Neural cell (in vitro differentiated cells): Measurements from ENCODE around the gene DENND11. TPM values are rescaled to one million over a fixed set of nuclear protein-coding genes. Genes with fewer than 3 reads are reported as not detected.
"Not testable (repeated sequence)": the region's sequence is repeated elsewhere in the genome, so short reads cannot be mapped to it uniquely, and the experiment has no call there.

ENCODE experiments used
- H2AFZ ChIP-seq: fragments of 200-600, 300-800 bp; sonication (generic), shearing (Covaris generic); 2 replicates; pipeline ENCODE4 v1.6.0; 2014; ENCODE audit warnings: low read depth, mild to moderate bottlenecking, antibody characterized with exemption, low read length, moderate library complexity
- H3F3A ChIP-seq: fragments of 200-600 bp; shearing (Covaris generic); 2 replicates; pipeline ENCODE4 v1.6.1; 2016; ENCODE audit warnings: mild to moderate bottlenecking, moderate library complexity, mixed read lengths, antibody characterized with exemption, low read length; ENCODE audit not compliant: insufficient read depth, poor library complexity, severe bottlenecking
- H3K27ac ChIP-seq: fragments of 200-600, 300-800 bp; sonication (generic), shearing (Covaris generic); 2 replicates; pipeline ENCODE4 v1.5.1; 2014; ENCODE audit warnings: mild to moderate bottlenecking, low read length, moderate library complexity
- H3K27me3 ChIP-seq: fragments of 300-800, 200-600 bp; sonication (generic), shearing (Covaris generic); 2 replicates; pipeline ENCODE4 v1.6.0; 2014; ENCODE audit warnings: mild to moderate bottlenecking, low read depth, low read length, moderate library complexity; ENCODE audit not compliant: insufficient read depth
- H3K36me3 ChIP-seq: fragments of 300-800, 200-600 bp; sonication (generic), shearing (Covaris generic); 2 replicates; pipeline ENCODE4 v1.5.1; 2014; ENCODE audit warnings: mild to moderate bottlenecking, antibody characterized with exemption, low read length, moderate library complexity; ENCODE audit not compliant: insufficient read depth
- H3K4me2 ChIP-seq: fragments of 300-800, 200-600 bp; sonication (generic), shearing (Covaris generic); 2 replicates; pipeline ENCODE4 v1.6.0; 2014; ENCODE audit warnings: mild to moderate bottlenecking, low read length
- H3K4me3 ChIP-seq: fragments of 300-800, 200-600 bp; sonication (generic), shearing (Covaris generic); 2 replicates; pipeline ENCODE4 v1.5.1; 2014; ENCODE audit warnings: mild to moderate bottlenecking, low read length, moderate library complexity
- H3K79me2 ChIP-seq: fragments of 200-600 bp; shearing (Covaris generic); replicated peaks from 2 replicates; pipeline ENCODE4 v1.6.0; 2014; ENCODE audit warnings: mild to moderate bottlenecking, low read length, moderate library complexity; ENCODE audit not compliant: insufficient read depth
- H3K9ac ChIP-seq: fragments of 300-800, 200-600 bp; sonication (generic), shearing (Covaris generic); 2 replicates; pipeline ENCODE4 v1.6.1; 2016; ENCODE audit warnings: mild to moderate bottlenecking, low read length, mixed read lengths
- H3K9me2 ChIP-seq: fragments of 200-600 bp; shearing (Covaris generic); 2 replicates; pipeline ENCODE4 v1.6.1; 2016; ENCODE audit warnings: mild to moderate bottlenecking, low read length, mixed read lengths; ENCODE audit not compliant: insufficient read depth
- H3K9me3 ChIP-seq: fragments of 200-600, 300-800 bp; sonication (generic), shearing (Covaris generic); 2 replicates; pipeline ENCODE4 v1.6.1; 2016; ENCODE audit warnings: mild to moderate bottlenecking, mixed run types, low read length, moderate library complexity, mixed read lengths
- H4K20me1 ChIP-seq: fragments of 200-600 bp; shearing (Covaris generic); 2 replicates; pipeline ENCODE4 v1.6.1; 2016; ENCODE audit warnings: mild to moderate bottlenecking, mixed run types; ENCODE audit not compliant: insufficient read depth
- CTCF ChIP-seq: fragments of 450-650 bp; IDR thresholded peaks from 2 replicates; pipeline ENCODE4 v1.5.1; 2014; ENCODE audit warnings: antibody characterized with exemption, mild to moderate bottlenecking, moderate library complexity; ENCODE audit not compliant: poor library complexity, severe bottlenecking
- EP300 ChIP-seq: fragments of 450-650 bp; conservative IDR thresholded peaks from 2 replicates; pipeline ENCODE4 v1.6.1; 2014; ENCODE audit warnings: antibody characterized with exemption, mild to moderate bottlenecking, moderate library complexity; ENCODE audit not compliant: poor library complexity, severe bottlenecking
- EZH2 ChIP-seq: fragments of 200-600, 300-800 bp; shearing (Covaris generic), sonication (generic); IDR thresholded peaks from 2 replicates; pipeline ENCODE4 v1.6.1; 2014; ENCODE audit warnings: antibody characterized with exemption, low read length, borderline replicate concordance, mild to moderate bottlenecking; ENCODE audit not compliant: insufficient read depth, poor library complexity, severe bottlenecking
- MXI1 ChIP-seq: fragments of 450-650 bp; conservative IDR thresholded peaks from 2 replicates; pipeline ENCODE4 v1.6.1; 2014; ENCODE audit warnings: antibody characterized with exemption, mild to moderate bottlenecking; ENCODE audit not compliant: poor library complexity, severe bottlenecking
- POLR2AphosphoS5 ChIP-seq: IDR thresholded peaks from 2 replicates; pipeline ENCODE4 v1.6.1; 2012
- RAD21 ChIP-seq: fragments of 450-650 bp; conservative IDR thresholded peaks from 2 replicates; pipeline ENCODE4 v1.6.1; 2014; ENCODE audit warnings: antibody characterized with exemption, mild to moderate bottlenecking, moderate library complexity
- REST ChIP-seq: IDR thresholded peaks from 2 replicates; pipeline ENCODE4 v1.6.1; 2012; ENCODE audit warnings: borderline replicate concordance
- SMC3 ChIP-seq: fragments of 450-650 bp; conservative IDR thresholded peaks from 2 replicates; pipeline ENCODE4 v1.6.1; 2014; ENCODE audit warnings: antibody characterized with exemption, mild to moderate bottlenecking, moderate library complexity; ENCODE audit not compliant: poor library complexity
- TAF1 ChIP-seq: IDR thresholded peaks from 2 replicates; pipeline ENCODE4 v1.6.1; 2012; ENCODE audit warnings: low read depth
- polyA plus RNA-seq: library from polyadenylated mRNA; depleted of rRNA; stranded (reverse); fragments of >200 nt; gene quantifications from 2 replicates; pipeline ENCODE4 v1.2.3, GENCODE V29; 2014

DENND11 gene
- polyA plus RNA-seq, 1 donor from 2014 or later = 24.5 TPM

- H3K9me2 ChIP-seq = no peaks in the 10 kb centered on the region
- H3K27ac ChIP-seq = no peak overlapping the region
- H2AFZ ChIP-seq = no peak overlapping the region
- no peaks in the 10 kb centered on the region for H3K36me3 ChIP-seq
- TF ChIP-seq MXI1 (no peak), REST (no peak), SMC3 (no peak)
- no peaks in the 10 kb centered on the region for H3K9me3 ChIP-seq
- H3F3A ChIP-seq = no peaks in the 10 kb centered on the region
- no peak overlapping the region for H3K4me3 ChIP-seq
- no peak overlapping the region for H3K9ac ChIP-seq
- H3K79me2 ChIP-seq = peaks cover 29% of the 10 kb centered on the region
- no peaks in the 10 kb centered on the region for H3K27me3 ChIP-seq
- no peaks in the 10 kb centered on the region for H4K20me1 ChIP-seq
- no peak overlapping the region for H3K4me2 ChIP-seq
Measured at GRCh38 chr7:141691961-141692360, 10.0 kb downstream of the DENND11 start.

- Histone ChIP-seq H3K27ac (no peak overlapping the region), H3K9me2 (no peaks in the 10 kb centered on the region), H3K36me3 (no peaks in the 10 kb centered on the region), H3F3A (no peaks in the 10 kb centered on the region), H2AFZ (no peak overlapping the region), H3K27me3 (no peaks in the 10 kb centered on the region), H3K9me3 (no peaks in the 10 kb centered on the region), H4K20me1 (no peaks in the 10 kb centered on the region), H3K79me2 (peaks cover 27% of the 10 kb centered on the region), H3K4me3 (no peak overlapping the region), H3K9ac (no peak overlapping the region), H3K4me2 (no peak overlapping the region)
- TF ChIP-seq POLR2AphosphoS5 = no peak
- no peak for TF ChIP-seq EP300
- no peak for TF ChIP-seq CTCF
- TF ChIP-seq EZH2 = no peak
- no peak for TF ChIP-seq SMC3
- no peak for TF ChIP-seq RAD21
- no peak for TF ChIP-seq TAF1
- no peak for TF ChIP-seq REST
- no peak for TF ChIP-seq MXI1
Measured at GRCh38 chr7:141691540-141691939, 10.4 kb downstream of the DENND11 start.

- not testable (repeated sequence) for H4K20me1 ChIP-seq, H3K9me3 ChIP-seq, H3F3A ChIP-seq, H3K27ac ChIP-seq, H2AFZ ChIP-seq, H3K4me2 ChIP-seq, H3K36me3 ChIP-seq, H3K27me3 ChIP-seq, H3K4me3 ChIP-seq, H3K9ac ChIP-seq, H3K9me2 ChIP-seq
- H3K79me2 ChIP-seq = peaks cover 11% of the 10 kb centered on the region
Measured at GRCh38 chr7:141689072-141689825, 12.7 kb downstream of the DENND11 start.
